Heart left ventricle (tissue), 16 donors: ENCODE data around the gene KLF5. TPM values are rescaled to one million over a fixed set of nuclear protein-coding genes. Genes with fewer than 3 reads are reported as not detected.
A peak's percentile ranks its signal among the peaks of the same experiment; 100 is the strongest.

Experiments used
- ATAC-seq, 4 donors: fragments of 200-7000 bp; cut with Tn5 transposase; one replicate each; pipeline ENCODE4 v1.9.1; 2020 to 2022; ENCODE audit warnings: moderate library complexity in 4 of 4, mild to moderate bottlenecking in 3 of 4, moderate number of reproducible peaks in 1 of 4
- DNase-seq, 5 donors: peaks; one replicate each; pipeline ENCODE4 v3.0.0-alpha.2; 2020
- H3K27ac ChIP-seq, 12 donors: fragments of 200-600 bp; sonication (generic) in 4 of 12; one replicate each; pipeline versions ENCODE4 v1.5.0 to v1.8.0; 2016 to 2022; ENCODE audit warnings: mild to moderate bottlenecking in 2 of 12
- H3K27me3 ChIP-seq, 9 donors: fragments of 200-600 bp; sonication (generic) in 2 of 9; one replicate each; pipeline versions ENCODE4 v1.5.1 to v1.8.0; 2016 to 2022; ENCODE audit warnings: mild to moderate bottlenecking in 3 of 9
- H3K36me3 ChIP-seq, 9 donors: fragments of 200-600 bp; sonication (generic) in 2 of 9; one replicate each; pipeline versions ENCODE4 v1.5.0 to v1.8.0; 2018 to 2022; ENCODE audit warnings: mild to moderate bottlenecking in 2 of 9
- H3K4me1 ChIP-seq, 12 donors: fragments of 200-600 bp; sonication (generic) in 4 of 12; one replicate each; pipeline versions ENCODE4 v1.5.0 to v1.8.0; 2016 to 2022; ENCODE audit warnings: mild to moderate bottlenecking in 3 of 12
- H3K4me3 ChIP-seq, 12 donors: fragments of 200-600 bp; sonication (generic) in 4 of 12; one replicate each; pipeline versions ENCODE4 v1.5.0 to v1.8.0; 2017 to 2022; ENCODE audit warnings: mild to moderate bottlenecking in 9 of 12, moderate library complexity in 4 of 12
- H3K9me3 ChIP-seq, 12 donors: fragments of 200-600 bp; sonication (generic) in 4 of 12; one replicate each; pipeline versions ENCODE4 v1.5.0 to v1.8.0; 2016 to 2022; ENCODE audit warnings: mild to moderate bottlenecking in 1 of 12
- POLR2A ChIP-seq, 2 donors: fragments of 450-650 bp; IDR thresholded peaks; one replicate each; pipeline ENCODE4 v1.6.1; 2017; ENCODE audit warnings: antibody characterized with exemption in 2 of 2, mild to moderate bottlenecking in 2 of 2, moderate library complexity in 2 of 2
- WGBS, 4 donors: extraction: QIAGEN DNeasy Blood & Tissue Kit in 2 of 4; methylation state at CpG; one replicate each; pipeline versions ENCODE4 v1.1.5 to v1.1.7; 2013 to 2018; 5-methylcytosine and 5-hydroxymethylcytosine counted together
- intact Hi-C, 10 donors: fragments of 100-400 bp; cut with DNase I; formaldehyde crosslinking; loops; one replicate each; pipeline versions ENCODE4 v1.11.1 to v1.14.2; 2022
- polyA plus RNA-seq, 2 donors: library from polyadenylated mRNA; stranded (reverse); fragments of 200-250 nt; gene quantifications; one replicate each; pipeline ENCODE4 v1.2.3, GENCODE V29; 2013
- total RNA-seq, 9 donors: library from RNA; depleted of rRNA in 2 of 9; stranded (reverse); fragments of >200 nt in 2 of 9; fragmentation: NEBNext Ultra II Directional in 3 of 9; extraction: Animal tissue kit (Norgen Biotek cat#: 25700) in 3 of 9; gene quantifications; one replicate each; pipeline versions ENCODE4 v1.1.0 to v1.2.4, GENCODE V29; 2016 to 2023
- TF ChIP-seq, protein P1 (sequence below), 12 donors: fragments of 200-600 bp; sonication (generic) in 4 of 12; IDR thresholded peaks; one replicate each; pipeline versions ENCODE4 v1.5.0 to v1.8.0; 2018 to 2022; ENCODE audit warnings: antibody characterized with exemption in 12 of 12, mild to moderate bottlenecking in 5 of 12
- donor health status: ischemic (EF 13 %, LVEDD 7.1; RV severe dilation, severe dysfunction).
- donor health status: healthy with polysubstance abuse.
- donor health status: DM: no; HTN: yes; CAD: no.
- donor health status: DM: no; HTN: no; CAD: no.
- donor health status: ischemic (EF 25% LVEDD 6.9; RV normal size, moderate dysfunction).
- donor health status: ischemic (EF 25% LVEDD 5.7; RV mildly dilated, moderate dysfunction).
- donor health status: healthy.
- donor health status: DM: yes; HTN: yes; CAD: no.
- donor health status: ischemic (EF 35%, LVEDD 5.7; RV mildly dilated, moderate dysfunction).
- donor health status: nonischemic (EF 11% LVEDD 7.7; RV severe dilation, severe dysfunction).
- donor health status: DM: yes; HTN: yes; CAD: no.
- donor health status: PGD.
- donor health status: ischemic (EF 29% LVEDD 5.4; RV normal size, mild dysfunction).
- donor health status: nonischemic (EF 23%, LVEDD 6.1; RV moderate dilation, normal function).

Gene KLF5
- total and polyA plus RNA-seq, 11 donors, result 0.64 to 6.9 (median 2.6) TPM

- no peak for ATAC-seq
- TF ChIP-seq, protein P1, sequence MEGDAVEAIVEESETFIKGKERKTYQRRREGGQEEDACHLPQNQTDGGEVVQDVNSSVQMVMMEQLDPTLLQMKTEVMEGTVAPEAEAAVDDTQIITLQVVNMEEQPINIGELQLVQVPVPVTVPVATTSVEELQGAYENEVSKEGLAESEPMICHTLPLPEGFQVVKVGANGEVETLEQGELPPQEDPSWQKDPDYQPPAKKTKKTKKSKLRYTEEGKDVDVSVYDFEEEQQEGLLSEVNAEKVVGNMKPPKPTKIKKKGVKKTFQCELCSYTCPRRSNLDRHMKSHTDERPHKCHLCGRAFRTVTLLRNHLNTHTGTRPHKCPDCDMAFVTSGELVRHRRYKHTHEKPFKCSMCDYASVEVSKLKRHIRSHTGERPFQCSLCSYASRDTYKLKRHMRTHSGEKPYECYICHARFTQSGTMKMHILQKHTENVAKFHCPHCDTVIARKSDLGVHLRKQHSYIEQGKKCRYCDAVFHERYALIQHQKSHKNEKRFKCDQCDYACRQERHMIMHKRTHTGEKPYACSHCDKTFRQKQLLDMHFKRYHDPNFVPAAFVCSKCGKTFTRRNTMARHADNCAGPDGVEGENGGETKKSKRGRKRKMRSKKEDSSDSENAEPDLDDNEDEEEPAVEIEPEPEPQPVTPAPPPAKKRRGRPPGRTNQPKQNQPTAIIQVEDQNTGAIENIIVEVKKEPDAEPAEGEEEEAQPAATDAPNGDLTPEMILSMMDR (IDR thresholded peaks at IDR 0.05), result no peak
- no peak for TF ChIP-seq POLR2A (IDR thresholded peaks at IDR 0.05)
- DNase-seq, result no peak
- H3K9me3 ChIP-seq, result no peaks in the 10 kb centered on the region
- H3K4me3 ChIP-seq, result peak overlapping the region in 1 of 12 donors; percentile 11
- H3K27ac ChIP-seq, result no peak overlapping the region
- peaks cover 0 to 12% (median 0%) of the 10 kb centered on the region in 9 donors for H3K36me3 ChIP-seq
- WGBS, 4 donors, result 60 to 65% (median 62%) methylated on average over 10 of the region's 10 CpGs
- intact Hi-C loops, result no loop called here
- peaks cover 0 to 3% (median 0%) of the 10 kb centered on the region in 12 donors for H3K4me1 ChIP-seq
- no peaks in the 10 kb centered on the region for H3K27me3 ChIP-seq
Observed at GRCh38 chr13:73072239-73072900, 13.6 kb downstream of the KLF5 start.

- TF ChIP-seq, protein P1 (IDR thresholded peaks at IDR 0.05), result no peak
- no peak for TF ChIP-seq POLR2A (IDR thresholded peaks at IDR 0.05)
- H3K4me1 ChIP-seq, result peaks cover 0 to 3% (median 0%) of the 10 kb centered on the region in 12 donors
- peaks cover 0 to 11% (median 0%) of the 10 kb centered on the region in 9 donors for H3K36me3 ChIP-seq
- no peak overlapping the region for H3K4me3 ChIP-seq
- intact Hi-C loops, result no loop called here
- no peaks in the 10 kb centered on the region for H3K27me3 ChIP-seq
- H3K27ac ChIP-seq, result no peak overlapping the region
- no peaks in the 10 kb centered on the region for H3K9me3 ChIP-seq
- no peak for DNase-seq
- no peak for ATAC-seq
- 59 to 69% (median 59%) methylated on average over 3 of the region's 3 CpGs for WGBS, 4 donors
Observed at GRCh38 chr13:73073050-73073449, 14.2 kb downstream of the KLF5 start.

DNA sequence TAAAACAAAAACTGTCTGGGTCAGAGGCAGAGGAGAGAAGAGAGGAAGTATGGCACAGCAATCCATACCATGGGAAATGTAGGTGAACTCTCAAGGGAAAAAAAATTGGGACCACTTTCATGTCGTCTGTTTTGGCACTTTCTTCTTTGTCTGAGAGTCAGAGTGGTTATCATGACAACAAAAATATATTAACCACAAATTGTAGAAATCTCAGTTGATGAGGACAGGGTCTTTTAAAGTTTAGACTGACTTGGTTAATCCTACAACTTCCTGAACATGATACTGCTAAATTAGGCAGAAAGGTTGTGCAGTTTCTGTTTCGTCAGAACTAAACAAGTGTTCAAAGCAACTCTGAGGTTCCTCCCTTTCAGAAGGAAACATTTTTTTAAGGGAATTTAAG is 15.2 kb downstream of the KLF5 start:
- Histone ChIP-seq H3K27me3 (no peaks in the 10 kb centered on the region), H3K4me1 (peaks cover 0 to 3% (median 0%) of the 10 kb centered on the region in 12 donors), H3K27ac (no peak overlapping the region), H3K36me3 (peaks cover 0 to 9% (median 0%) of the 10 kb centered on the region in 9 donors), H3K9me3 (no peaks in the 10 kb centered on the region), H3K4me3 (no peak overlapping the region)
- intact Hi-C loops, result no loop called here
- WGBS, 4 donors, result 53 to 77% (median 60%) methylated on average over 2 of the region's 2 CpGs
- DNase-seq, result no peak
- ATAC-seq, result no peak
- no peak for TF ChIP-seq POLR2A (IDR thresholded peaks at IDR 0.05)
- TF ChIP-seq, protein P1 (IDR thresholded peaks at IDR 0.05), result no peak

DNA sequence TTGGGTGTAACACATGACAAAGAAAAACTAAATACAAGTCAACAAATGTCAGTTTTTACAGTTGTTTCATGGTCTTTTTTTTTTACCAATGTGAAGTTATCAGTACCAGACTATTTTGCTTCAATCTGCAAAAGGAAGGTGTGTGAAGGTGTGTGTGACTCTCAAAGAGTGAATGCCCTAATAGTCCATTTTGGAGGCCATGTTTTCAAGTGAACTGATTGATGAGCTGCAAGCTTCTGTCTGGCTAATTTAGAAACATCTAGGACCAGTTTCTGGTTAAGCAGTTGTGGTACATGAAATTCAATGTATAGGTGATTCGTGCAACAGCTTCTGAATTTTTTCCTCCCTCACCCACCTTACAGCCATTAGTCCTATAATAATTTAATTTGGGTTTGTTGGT is 16.1 kb downstream of the KLF5 start:
- H3K9me3 ChIP-seq, result no peaks in the 10 kb centered on the region
- intact Hi-C loops, result no loop called here
- no peaks in the 10 kb centered on the region for H3K27me3 ChIP-seq
- DNase-seq, result no peak
- no peak overlapping the region for H3K27ac ChIP-seq
- no peak for TF ChIP-seq POLR2A (IDR thresholded peaks at IDR 0.05)
- TF ChIP-seq, protein P1 (IDR thresholded peaks at IDR 0.05), result no peak
- H3K36me3 ChIP-seq, result peaks cover 0 to 9% (median 0%) of the 10 kb centered on the region in 9 donors
- H3K4me3 ChIP-seq, result no peak overlapping the region
- WGBS, 4 donors, result 91 to 98% (median 94%) methylated on average over 1 of the region's 1 CpG
- ATAC-seq, result no peak
- peaks cover 0 to 3% (median 0%) of the 10 kb centered on the region in 12 donors for H3K4me1 ChIP-seq
